Mesenchymal stem cell (in vitro differentiated cells and primary cell): ENCODE measurements around the gene SSX2IP.

Source experiments
- DNase-seq: peaks from one replicate; pipeline ENCODE4 v3.0.0-alpha.2; 2013
- H2AFZ ChIP-seq: one replicate; pipeline ENCODE4 v1.6.1; 2013; ENCODE audit warnings: low read depth, mild to moderate bottlenecking, control low read depth, inconsistent platforms, low read length, moderate library complexity
- H2AK5ac ChIP-seq: 2 replicates; pipeline ENCODE4 v1.6.1; 2013; ENCODE audit warnings: low read length, moderate library complexity, mild to moderate bottlenecking, inconsistent platforms; ENCODE audit not compliant: severe bottlenecking
- H2BK120ac ChIP-seq: one replicate; pipeline ENCODE4 v1.6.1; 2013; ENCODE audit warnings: low read depth, mild to moderate bottlenecking, inconsistent platforms, low read length, moderate library complexity
- H2BK12ac ChIP-seq, 2 experiments: one replicate each; pipeline ENCODE4 v1.6.1; 2013; ENCODE audit warnings: inconsistent platforms in 2 of 2, low read length in 2 of 2, mild to moderate bottlenecking in 2 of 2, moderate library complexity in 2 of 2, control low read depth in 1 of 2
- H2BK15ac ChIP-seq: one replicate; pipeline ENCODE4 v1.6.1; 2013; ENCODE audit warnings: mild to moderate bottlenecking, low read depth, inconsistent platforms; ENCODE audit not compliant: poor library complexity, severe bottlenecking
- H2BK5ac ChIP-seq: 2 replicates; pipeline ENCODE4 v1.6.1; 2013; ENCODE audit warnings: low read depth, mild to moderate bottlenecking, low read length, control low read depth, inconsistent platforms; ENCODE audit not compliant: poor library complexity, severe bottlenecking
- H3K14ac ChIP-seq, 2 experiments: one replicate each; pipeline ENCODE4 v1.6.1; 2013; ENCODE audit warnings: inconsistent platforms in 2 of 2, low read length in 2 of 2, control low read depth in 1 of 2, mild to moderate bottlenecking in 1 of 2, moderate library complexity in 1 of 2
- H3K18ac ChIP-seq, 2 experiments: one replicate each; pipeline ENCODE4 v1.6.1; 2013; ENCODE audit warnings: inconsistent platforms in 2 of 2, low read length in 2 of 2, control low read depth in 1 of 2, low read depth in 1 of 2, mild to moderate bottlenecking in 1 of 2
- H3K23ac ChIP-seq, 2 experiments: one replicate each; pipeline ENCODE4 v1.6.1; 2013; ENCODE audit warnings: inconsistent platforms in 2 of 2, low read length in 2 of 2, mild to moderate bottlenecking in 2 of 2, moderate library complexity in 2 of 2, control low read depth in 1 of 2
- H3K27ac ChIP-seq: 2 replicates; pipeline ENCODE4 v1.5.1; 2013; ENCODE audit warnings: mild to moderate bottlenecking, moderate library complexity, low read length, control low read depth, inconsistent platforms; ENCODE audit not compliant: poor library complexity, severe bottlenecking
- H3K27me3 ChIP-seq, 2 experiments: 2 replicates each; pipeline versions ENCODE4 v1.6.1 to v1.7.0; 2013; ENCODE audit warnings: low read length in 2 of 2, mild to moderate bottlenecking in 2 of 2, moderate library complexity in 2 of 2, control low read depth in 1 of 2, inconsistent platforms in 1 of 2; ENCODE audit not compliant: control insufficient read depth in 1 of 2, insufficient read depth in 1 of 2
- H3K36me3 ChIP-seq, 2 experiments: 2 replicates each; pipeline versions ENCODE4 v1.6.1 to v1.7.0; 2013; ENCODE audit warnings: low read length in 2 of 2, control low read depth in 1 of 2, inconsistent platforms in 1 of 2, low read depth in 1 of 2, mild to moderate bottlenecking in 1 of 2; ENCODE audit not compliant: insufficient read depth in 2 of 2, control insufficient read depth in 1 of 2
- H3K4ac ChIP-seq, 2 experiments: one replicate each; pipeline ENCODE4 v1.6.1; 2013; ENCODE audit warnings: inconsistent platforms in 2 of 2, low read length in 2 of 2, mild to moderate bottlenecking in 2 of 2, moderate library complexity in 2 of 2, control low read depth in 1 of 2, low read depth in 1 of 2
- H3K4me1 ChIP-seq: 2 replicates; pipeline ENCODE4 v1.6.1; 2013; ENCODE audit warnings: low read depth, low read length, control low read depth; ENCODE audit not compliant: control insufficient read depth, insufficient read depth
- H3K4me2 ChIP-seq: 2 replicates; pipeline ENCODE4 v1.6.1; 2013; ENCODE audit warnings: low read length, mild to moderate bottlenecking, inconsistent platforms; ENCODE audit not compliant: poor library complexity, severe bottlenecking
- H3K4me3 ChIP-seq, 2 experiments: 2 replicates each; pipeline versions ENCODE4 v1.5.1 to v1.7.0; 2013; ENCODE audit warnings: low read length in 2 of 2, mild to moderate bottlenecking in 2 of 2, control low read depth in 1 of 2, low read depth in 1 of 2; ENCODE audit not compliant: insufficient read depth in 1 of 2
- H3K79me1 ChIP-seq: replicated peaks from 2 replicates; pipeline ENCODE4 v1.6.1; 2013; ENCODE audit warnings: mild to moderate bottlenecking, control low read depth, low read length, inconsistent platforms; ENCODE audit not compliant: poor library complexity, severe bottlenecking
- H3K9ac ChIP-seq: 2 replicates; pipeline ENCODE4 v1.7.0; 2013; ENCODE audit warnings: mild to moderate bottlenecking, low read length, moderate library complexity
- H3K9me3 ChIP-seq: 2 replicates; pipeline ENCODE4 v1.7.0; 2013; ENCODE audit warnings: mild to moderate bottlenecking, low read length; ENCODE audit not compliant: control insufficient read depth
- H4K8ac ChIP-seq: one replicate; pipeline ENCODE4 v1.6.1; 2013; ENCODE audit warnings: inconsistent platforms, mild to moderate bottlenecking, low read length, moderate library complexity
- H4K91ac ChIP-seq: one replicate; pipeline ENCODE4 v1.6.1; 2013; ENCODE audit warnings: mild to moderate bottlenecking, low read length, inconsistent platforms
- WGBS: methylation state at CpG from one replicate; pipeline ENCODE4 v1.1.7; 2013; ENCODE audit warnings: mixed read lengths; 5-methylcytosine and 5-hydroxymethylcytosine counted together

The SSX2IP gene

GRCh38 chr1:84665703-84666317 lies 24.5 kb downstream of the SSX2IP start:
- no peak overlapping the region for H2BK15ac ChIP-seq
- H3K23ac ChIP-seq = no peak overlapping the region
- H3K14ac ChIP-seq = no peak overlapping the region
- 98% methylated on average over 2 of the region's 3 CpGs for WGBS
- no peak overlapping the region for H3K4me3 ChIP-seq
- no peaks in the 10 kb centered on the region for H3K79me1 ChIP-seq
- H3K9me3 ChIP-seq = no peaks in the 10 kb centered on the region
- H3K36me3 ChIP-seq = peaks cover 0 to 46% of the 10 kb centered on the region in 2 experiments
- no peak for DNase-seq
- H2BK120ac ChIP-seq = no peak overlapping the region
- H3K4me2 ChIP-seq = no peak overlapping the region
- H3K27me3 ChIP-seq = no peaks in the 10 kb centered on the region
- H3K27ac ChIP-seq = no peak overlapping the region
- no peak overlapping the region for H4K8ac ChIP-seq
- no peak overlapping the region for H4K91ac ChIP-seq
- H2AFZ ChIP-seq = no peak overlapping the region
- H2AK5ac ChIP-seq = no peak overlapping the region
- H3K4ac ChIP-seq = no peak overlapping the region
- no peak overlapping the region for H2BK5ac ChIP-seq
- no peak overlapping the region for H3K18ac ChIP-seq
- no peak overlapping the region for H2BK12ac ChIP-seq
- H3K4me1 ChIP-seq = no peaks in the 10 kb centered on the region
- H3K9ac ChIP-seq = no peak overlapping the region

- Histone ChIP-seq H3K79me1 (no peaks in the 10 kb centered on the region), H3K9me3 (no peaks in the 10 kb centered on the region), H3K27me3 (no peaks in the 10 kb centered on the region), H3K4me2 (no peak overlapping the region), H3K36me3 (peaks cover 3 to 55% of the 10 kb centered on the region in 2 experiments), H4K8ac (no peak overlapping the region), H2BK12ac (no peak overlapping the region), H3K23ac (no peak overlapping the region), H3K4ac (no peak overlapping the region), H3K4me3 (no peak overlapping the region), H3K27ac (no peak overlapping the region), H2AFZ (no peak overlapping the region), H2BK15ac (no peak overlapping the region), H3K4me1 (no peaks in the 10 kb centered on the region), H3K9ac (no peak overlapping the region), H3K14ac (no peak overlapping the region), H3K18ac (no peak overlapping the region), H2AK5ac (no peak overlapping the region), H4K91ac (no peak overlapping the region), H2BK5ac (no peak overlapping the region), H2BK120ac (no peak overlapping the region)
- DNase-seq = no peak
- WGBS = 100% methylated on average over 1 of the region's 2 CpGs
Measured at GRCh38 chr1:84653130-84653677, 37.1 kb downstream of the SSX2IP start.

GRCh38 chr1:84644472-84644871 lies 45.8 kb downstream of the SSX2IP start:
- H3K27me3 ChIP-seq = no peaks in the 10 kb centered on the region
- no peak overlapping the region for H4K8ac ChIP-seq
- no peak overlapping the region for H2BK15ac ChIP-seq
- H3K27ac ChIP-seq = no peak overlapping the region
- H3K4me2 ChIP-seq = no peak overlapping the region
- no peak overlapping the region for H3K14ac ChIP-seq
- no peak overlapping the region for H3K9ac ChIP-seq
- H3K18ac ChIP-seq = no peak overlapping the region
- H2BK12ac ChIP-seq = no peak overlapping the region
- no peak overlapping the region for H2BK120ac ChIP-seq
- H2AK5ac ChIP-seq = no peak overlapping the region
- H3K23ac ChIP-seq = no peak overlapping the region
- DNase-seq = no peak
- no peak overlapping the region for H2AFZ ChIP-seq
- 100% methylated on average over 1 of the region's 2 CpGs for WGBS
- no peak overlapping the region for H2BK5ac ChIP-seq
- H3K4me1 ChIP-seq = no peaks in the 10 kb centered on the region
- H3K4me3 ChIP-seq = no peak overlapping the region
- H3K79me1 ChIP-seq = no peaks in the 10 kb centered on the region
- H3K4ac ChIP-seq = no peak overlapping the region
- no peaks in the 10 kb centered on the region for H3K9me3 ChIP-seq
- H3K36me3 ChIP-seq = peaks cover 0 to 38% of the 10 kb centered on the region in 2 experiments
- H4K91ac ChIP-seq = no peak overlapping the region

GRCh38 chr1:84643183-84643582 lies 47.1 kb downstream of the SSX2IP start:
- no peak for DNase-seq
- Histone ChIP-seq H3K4me3 (no peak overlapping the region), H3K9ac (no peak overlapping the region), H2BK12ac (no peak overlapping the region), H3K79me1 (no peaks in the 10 kb centered on the region), H2AK5ac (no peak overlapping the region), H3K14ac (no peak overlapping the region), H4K91ac (no peak overlapping the region), H3K9me3 (no peaks in the 10 kb centered on the region), H2BK5ac (no peak overlapping the region), H3K18ac (no peak overlapping the region), H3K4me2 (no peak overlapping the region), H3K36me3 (peaks cover 0 to 31% of the 10 kb centered on the region in 2 experiments), H4K8ac (no peak overlapping the region), H3K4me1 (no peaks in the 10 kb centered on the region), H3K4ac (no peak overlapping the region), H3K27ac (no peak overlapping the region), H3K23ac (no peak overlapping the region), H2AFZ (no peak overlapping the region), H2BK120ac (no peak overlapping the region), H3K27me3 (no peaks in the 10 kb centered on the region), H2BK15ac (no peak overlapping the region)
- WGBS = 100% methylated on average over 4 of the region's 6 CpGs
